ENCODE results near the gene TRRAP. TPM values are rescaled to one million over a fixed set of nuclear protein-coding genes. Genes with fewer than 3 reads are reported as not detected.

TRRAP gene
- total RNA-seq, 4 donors from 2014 or later = 15.2 to 18.8 (median 17.0) TPM

- ATAC-seq (no peak), DNase-seq (no peak)
- Histone ChIP-seq H3K36me3 (peaks cover 0 to 53% of the 10 kb centered on the region in 2 donors), H3K27ac (peak overlapping the region; percentile 57 to 84 (median 75)), H3K4me3 (no peak overlapping the region), H3K27me3 (no peaks in the 10 kb centered on the region), H3K9me3 (no peaks in the 10 kb centered on the region), H3K4me1 (peaks cover 0 to 14% of the 10 kb centered on the region in 2 donors)
- intact Hi-C loops (cut with DNase I; ENCODE audit: low total_unique reads) (no loop called here), in situ Hi-C loops (cut with MboI; ENCODE audit: low sequenced_read_pairs in 4 of 4) (no loop called here)
- no peak for TF ChIP-seq CTCF (IDR thresholded peaks at IDR 0.05 in 4 of 5, conservative IDR thresholded peaks at IDR 0.05 in 1 of 5)
- TF ChIP-seq POLR2A (IDR thresholded peaks at IDR 0.05) = no peak
Measured at GRCh38 chr7:99028261-99028973, 150.1 kb downstream of the TRRAP start.

- Histone ChIP-seq H3K4me3 (no peak overlapping the region), H3K27ac (peak overlapping the region; percentile 57 to 84 (median 75)), H3K4me1 (peaks cover 0 to 13% of the 10 kb centered on the region in 2 donors), H3K27me3 (no peaks in the 10 kb centered on the region), H3K9me3 (no peaks in the 10 kb centered on the region), H3K36me3 (peaks cover 0 to 67% of the 10 kb centered on the region in 2 donors)
- in situ Hi-C loops (cut with MboI; ENCODE audit: low sequenced_read_pairs in 4 of 4) = no loop called here
- intact Hi-C loops (cut with DNase I; ENCODE audit: low total_unique reads) = no loop called here
- ATAC-seq = no peak
- DNase-seq = no peak
- TF ChIP-seq CTCF (IDR thresholded peaks at IDR 0.05 in 4 of 5, conservative IDR thresholded peaks at IDR 0.05 in 1 of 5) (no peak), POLR2A (IDR thresholded peaks at IDR 0.05) (no peak)
Measured at GRCh38 chr7:99029466-99030435, 151.4 kb downstream of the TRRAP start.

DNA sequence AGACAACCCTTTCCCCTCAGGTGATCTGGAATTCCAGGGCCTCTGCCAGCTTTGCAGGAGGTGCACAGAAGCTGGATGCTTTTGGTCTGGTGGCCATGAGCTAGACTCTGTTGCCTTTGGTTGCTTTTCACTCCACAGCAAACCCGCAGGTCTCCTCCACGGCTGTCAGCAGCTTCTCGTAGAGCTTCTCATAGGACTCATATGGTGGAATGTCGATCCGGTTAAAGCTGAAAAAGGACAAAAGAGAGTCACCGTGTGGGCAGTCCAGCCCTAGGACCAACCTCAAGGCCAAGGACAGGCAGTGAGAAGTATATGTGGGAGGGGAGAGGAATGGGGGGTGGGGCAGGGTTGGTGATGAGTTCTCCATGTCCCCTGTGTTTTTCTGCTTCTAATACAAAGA, 152.1 kb downstream of the TRRAP start:
- no peak for DNase-seq
- H3K4me1 ChIP-seq = peaks cover 0 to 11% of the 10 kb centered on the region in 2 donors
- H3K9me3 ChIP-seq = no peaks in the 10 kb centered on the region
- no peak for TF ChIP-seq POLR2A (IDR thresholded peaks at IDR 0.05)
- no peak for TF ChIP-seq CTCF (IDR thresholded peaks at IDR 0.05 in 4 of 5, conservative IDR thresholded peaks at IDR 0.05 in 1 of 5)
- H3K27me3 ChIP-seq = no peaks in the 10 kb centered on the region
- H3K4me3 ChIP-seq = no peak overlapping the region
- intact Hi-C loops (cut with DNase I; ENCODE audit: low total_unique reads) = no loop called here
- ATAC-seq = no peak
- H3K36me3 ChIP-seq = peaks cover 0 to 74% of the 10 kb centered on the region in 2 donors
- in situ Hi-C loops (cut with MboI; ENCODE audit: low sequenced_read_pairs in 4 of 4) = no loop called here
- peak overlapping the region; percentile 57 to 84 (median 75) for H3K27ac ChIP-seq

- Histone ChIP-seq H3K4me1 (peaks cover 0 to 11% of the 10 kb centered on the region in 2 donors), H3K27ac (peak overlapping the region; percentile 64 to 84 (median 75)), H3K9me3 (no peaks in the 10 kb centered on the region), H3K36me3 (peaks cover 0 to 79% of the 10 kb centered on the region in 2 donors), H3K27me3 (no peaks in the 10 kb centered on the region), H3K4me3 (no peak overlapping the region)
- peak; percentile 64 to 68 for ATAC-seq
- intact Hi-C loops (cut with DNase I; ENCODE audit: low total_unique reads) (no loop called here), in situ Hi-C loops (cut with MboI; ENCODE audit: low sequenced_read_pairs in 4 of 4) (no loop called here)
- TF ChIP-seq CTCF (IDR thresholded peaks at IDR 0.05 in 4 of 5, conservative IDR thresholded peaks at IDR 0.05 in 1 of 5) (no peak), POLR2A (IDR thresholded peaks at IDR 0.05) (peak in 1 of 2 donors; percentile 12)
- peak in 1 of 2 donors; percentile 49 for DNase-seq
Measured at GRCh38 chr7:99030951-99031350, 152.6 kb downstream of the TRRAP start.
